SJCRH30 (cell line): ENCODE measurements around the gene CIAPIN1. TPM values are rescaled to one million over a fixed set of nuclear protein-coding genes. Genes with fewer than 3 reads are reported as not detected.
A peak's percentile ranks its signal among the peaks of the same experiment; 100 is the strongest.
"Not testable (repeated sequence)": the region's sequence is repeated elsewhere in the genome, so short reads cannot be mapped to it uniquely, and the experiment has no call there.

ENCODE experiments used
- DNase-seq, 2 experiments: peaks; one replicate each; pipeline ENCODE4 v3.0.0-alpha.2; 2015 to 2020
- H3K27ac ChIP-seq: fragments of 250-450 bp; sonication (Bioruptor Pico); 2 replicates; pipeline ENCODE4 v1.5.1; 2020; ENCODE audit warnings: mild to moderate bottlenecking, moderate library complexity
- H3K27me3 ChIP-seq: fragments of 250-450 bp; sonication (Bioruptor Pico); 2 replicates; pipeline ENCODE4 v1.5.1; 2020; ENCODE audit warnings: mild to moderate bottlenecking, moderate library complexity
- H3K36me3 ChIP-seq: fragments of 250-450 bp; sonication (Bioruptor Pico); 2 replicates; pipeline ENCODE4 v1.5.1; 2020; ENCODE audit warnings: mild to moderate bottlenecking, moderate library complexity
- H3K4me1 ChIP-seq: fragments of 250-450 bp; sonication (Bioruptor Pico); 2 replicates; pipeline ENCODE4 v1.5.1; 2020; ENCODE audit warnings: mild to moderate bottlenecking, moderate library complexity
- H3K4me3 ChIP-seq: fragments of 250-450 bp; sonication (Bioruptor Pico); 2 replicates; pipeline ENCODE4 v1.5.1; 2020; ENCODE audit warnings: mild to moderate bottlenecking, moderate library complexity
- H3K9me3 ChIP-seq: fragments of 250-450 bp; sonication (Bioruptor Pico); replicated peaks from 2 replicates; pipeline ENCODE4 v1.5.1; 2020; ENCODE audit warnings: mild to moderate bottlenecking, moderate library complexity
- total RNA-seq: library from RNA; depleted of rRNA; stranded (reverse); fragments of >200 nt; shearing (Covaris generic); gene quantifications from 2 replicates; pipeline ENCODE4 v1.2.3, GENCODE V29; 2014

CIAPIN1 gene
- total RNA-seq, 1 experiment from 2014 or later: 84.8 TPM

- Histone ChIP-seq H3K9me3 (no peaks in the 10 kb centered on the region), H3K4me1 (peaks cover 22% of the 10 kb centered on the region), H3K36me3 (no peaks in the 10 kb centered on the region), H3K4me3 (no peak overlapping the region), H3K27ac (no peak overlapping the region), H3K27me3 (no peaks in the 10 kb centered on the region)
- DNase-seq: peak; percentile 84 to 92
These were observed 35.7 kb downstream of the CIAPIN1 start for GRCh38 chr16:57411362-57411976.

GRCh38 chr16:57409870-57410587 is 37.2 kb downstream of the CIAPIN1 start:
- Histone ChIP-seq H3K36me3 (no peaks in the 10 kb centered on the region), H3K4me3 (no peak overlapping the region), H3K27ac (no peak overlapping the region), H3K27me3 (no peaks in the 10 kb centered on the region), H3K9me3 (no peaks in the 10 kb centered on the region), H3K4me1 (peaks cover 22% of the 10 kb centered on the region)
- peak; percentile 74 to 88 for DNase-seq

GRCh38 chr16:57409065-57409464 is 38.1 kb downstream of the CIAPIN1 start:
- Histone ChIP-seq H3K36me3 (no peaks in the 10 kb centered on the region), H3K27ac (no peak overlapping the region), H3K4me3 (no peak overlapping the region), H3K9me3 (no peaks in the 10 kb centered on the region), H3K4me1 (peaks cover 22% of the 10 kb centered on the region), H3K27me3 (no peaks in the 10 kb centered on the region)
- no peak for DNase-seq

DNA sequence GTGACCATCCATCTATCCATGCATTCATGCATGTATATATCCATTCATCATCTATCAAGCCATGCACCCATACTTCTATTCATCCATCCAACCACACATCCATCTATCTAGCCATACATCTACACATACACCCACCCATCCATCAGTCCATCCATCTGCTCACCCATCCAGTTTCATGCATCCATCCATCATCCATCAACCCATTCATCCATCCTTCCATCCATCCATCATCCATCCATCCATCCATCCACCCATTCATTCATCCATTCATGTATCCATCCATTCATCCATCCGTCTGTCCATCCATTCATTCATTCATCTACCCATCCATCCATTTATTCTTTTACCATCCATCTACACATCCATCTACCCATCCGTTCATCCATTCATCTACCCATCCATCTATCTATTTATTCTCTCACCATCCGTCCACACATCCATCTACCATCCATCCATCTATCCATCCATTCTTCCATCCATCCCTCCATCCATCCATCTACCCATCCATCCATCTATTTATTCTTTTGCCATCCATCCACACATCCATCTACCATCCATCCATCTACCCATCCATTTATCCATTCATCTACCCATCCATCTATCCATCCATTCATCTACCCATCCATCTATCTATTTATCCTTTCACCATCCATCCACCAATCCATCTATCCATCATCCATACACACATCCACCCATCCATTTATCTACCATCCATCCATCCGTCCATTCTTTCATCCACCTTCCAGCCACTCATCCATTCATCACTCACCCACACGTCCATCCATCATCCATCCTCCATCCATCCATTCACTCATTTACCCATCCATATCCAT is 39.4 kb downstream of the CIAPIN1 start:
- no peak overlapping the region for H3K4me3 ChIP-seq
- no peak overlapping the region for H3K27ac ChIP-seq
- H3K27me3 ChIP-seq: no peaks in the 10 kb centered on the region; the same call in 1 of the 2 replicates
- no peaks in the 10 kb centered on the region for H3K36me3 ChIP-seq
- no peak for DNase-seq
- peaks cover 22% of the 10 kb centered on the region for H3K4me1 ChIP-seq
- H3K9me3 ChIP-seq: no peaks in the 10 kb centered on the region

GRCh38 chr16:57406881-57407280 is 40.3 kb downstream of the CIAPIN1 start:
- no peak for DNase-seq
- Histone ChIP-seq H3K27me3 (peaks cover 5% of the 10 kb centered on the region; the same call in 1 of the 2 replicates), H3K9me3 (no peaks in the 10 kb centered on the region)

DNA sequence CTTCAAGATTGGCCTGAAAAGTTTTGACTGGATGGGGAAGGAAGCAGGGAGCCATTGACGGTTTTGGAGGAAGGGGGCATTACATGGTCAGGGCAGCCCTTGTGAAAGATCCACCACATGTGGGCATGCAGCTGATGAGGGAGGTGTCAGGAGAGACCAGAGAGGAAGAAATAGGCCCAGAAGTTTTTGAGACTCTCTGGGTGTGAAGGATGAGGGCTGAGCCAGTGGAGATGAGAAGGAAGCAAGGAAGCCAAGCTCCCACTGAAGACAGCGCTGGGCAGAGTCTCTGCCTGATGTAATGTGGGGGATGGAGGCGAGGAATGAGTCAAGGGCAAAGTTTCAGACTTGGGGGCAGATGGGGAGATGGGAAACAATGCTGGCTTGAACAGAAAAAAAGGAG is 42.1 kb downstream of the CIAPIN1 start:
- Histone ChIP-seq H3K27ac (no peak overlapping the region), H3K27me3 (peaks cover 5% of the 10 kb centered on the region; the same call in 1 of the 2 replicates), H3K9me3 (no peaks in the 10 kb centered on the region), H3K4me1 (peaks cover 5% of the 10 kb centered on the region), H3K4me3 (no peak overlapping the region), H3K36me3 (no peaks in the 10 kb centered on the region)
- DNase-seq: no peak

More at GRCh38 chr16:57406881-57407280, 40.3 kb downstream of the CIAPIN1 start:
- Histone ChIP-seq H3K4me3 (no peak overlapping the region), H3K36me3 (no peaks in the 10 kb centered on the region), H3K27ac (no peak overlapping the region), H3K4me1 (peaks cover 21% of the 10 kb centered on the region)

DNA sequence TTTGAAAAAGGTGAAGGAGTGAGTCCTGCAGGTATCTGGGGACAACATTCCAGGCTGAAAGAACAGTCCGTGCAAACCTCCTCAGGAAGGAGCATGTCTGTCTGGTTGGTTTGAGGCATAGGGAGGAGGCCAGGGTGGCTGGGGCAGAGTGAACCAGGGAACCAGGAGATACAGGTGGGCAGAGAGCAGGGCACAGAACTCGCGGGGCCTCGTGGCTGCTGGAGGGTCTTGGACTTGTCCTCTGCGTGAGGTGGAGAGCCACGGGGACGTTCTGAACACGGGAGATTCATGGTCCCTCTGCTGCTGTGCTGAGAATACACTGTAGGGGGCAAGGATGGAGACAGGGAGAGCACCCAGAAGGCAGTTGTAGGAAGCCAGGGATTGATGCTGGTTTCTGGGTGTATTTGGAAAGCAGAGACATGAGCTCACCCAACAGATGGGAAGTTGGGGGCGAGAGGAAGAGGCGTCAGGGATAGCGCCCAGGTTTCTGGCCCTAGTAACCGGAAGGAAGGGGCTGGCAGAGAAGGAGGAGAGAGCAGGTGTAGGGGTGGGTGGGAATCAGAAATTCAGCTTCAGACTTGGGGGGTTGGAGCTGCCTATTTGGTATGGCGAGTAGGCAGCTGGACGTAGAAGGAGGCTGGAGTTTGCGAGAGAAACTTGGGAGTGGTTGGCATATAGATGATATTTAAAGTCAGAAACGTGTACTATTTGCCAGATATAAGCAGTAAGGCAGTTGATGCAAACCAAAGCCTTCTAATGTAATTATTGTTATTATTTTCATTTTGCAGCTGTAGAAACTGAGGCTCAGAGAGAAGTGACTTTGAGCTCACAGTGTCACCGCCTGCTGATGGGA is 43.0 kb downstream of the CIAPIN1 start, which contains the start of gene CCL17:
Gene CCL17, plus strand, starts transcription at position 803 of the 853 bp plus-strand sequence. CDS start 9,166 bp downstream, outside the sequence.
- Histone ChIP-seq H3K4me1 (no peaks in the 10 kb centered on the region), H3K36me3 (no peaks in the 10 kb centered on the region), H3K9me3 (no peaks in the 10 kb centered on the region), H3K27me3 (peaks cover 5% of the 10 kb centered on the region; the same call in 1 of the 2 replicates), H3K27ac (no peak within 1 kb of the TSS), H3K4me3 (no peak within 1 kb of the TSS)
- DNase-seq: no peak

GRCh38 chr16:57401943-57402640 is 45.1 kb downstream of the CIAPIN1 start:
- Histone ChIP-seq H3K4me3 (no peak overlapping the region), H3K27me3 (peaks cover 5% of the 10 kb centered on the region; the same call in 1 of the 2 replicates), H3K36me3 (no peaks in the 10 kb centered on the region), H3K27ac (no peak overlapping the region), H3K4me1 (no peaks in the 10 kb centered on the region), H3K9me3 (no peaks in the 10 kb centered on the region)
- no peak for DNase-seq

DNA sequence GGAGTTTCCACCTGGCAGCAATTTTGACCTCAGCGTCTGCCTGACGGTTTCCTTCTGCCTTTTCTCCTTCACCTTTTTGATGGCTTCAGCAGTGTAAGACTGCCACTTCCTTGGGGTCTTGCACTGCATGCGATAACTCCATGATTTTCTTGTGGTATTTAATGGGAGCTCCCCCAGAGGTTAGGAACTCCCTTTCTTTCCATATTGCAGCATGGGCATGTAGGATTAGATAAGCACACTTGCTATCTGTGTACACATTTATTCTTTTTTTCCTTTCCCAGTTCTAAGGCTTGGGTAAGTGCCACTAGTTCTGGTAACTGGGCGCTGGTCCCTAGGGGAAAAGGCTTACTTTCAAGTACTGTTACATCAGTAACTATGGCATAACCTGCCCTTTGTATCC is 49.7 kb downstream of the CIAPIN1 start:
- not testable (repeated sequence) for DNase-seq, H3K4me1 ChIP-seq, H3K36me3 ChIP-seq, H3K9me3 ChIP-seq, H3K27me3 ChIP-seq, H3K27ac ChIP-seq, H3K4me3 ChIP-seq

- H3K9me3 ChIP-seq: no peaks in the 10 kb centered on the region
- no peaks in the 10 kb centered on the region for H3K4me1 ChIP-seq
- H3K4me3 ChIP-seq: no peak overlapping the region
- DNase-seq: no peak
- no peak overlapping the region for H3K27ac ChIP-seq
- H3K27me3 ChIP-seq: no peaks in the 10 kb centered on the region; the same call in 1 of the 2 replicates
- no peaks in the 10 kb centered on the region for H3K36me3 ChIP-seq
These were observed 50.4 kb downstream of the CIAPIN1 start for GRCh38 chr16:57396786-57397185.

GRCh38 chr16:57395026-57395425 is 52.2 kb downstream of the CIAPIN1 start:
- Histone ChIP-seq H3K4me3 (no peak overlapping the region), H3K4me1 (no peaks in the 10 kb centered on the region), H3K27me3 (no peaks in the 10 kb centered on the region; the same call in 1 of the 2 replicates), H3K27ac (no peak overlapping the region), H3K9me3 (no peaks in the 10 kb centered on the region), H3K36me3 (no peaks in the 10 kb centered on the region)
- DNase-seq: no peak

DNA sequence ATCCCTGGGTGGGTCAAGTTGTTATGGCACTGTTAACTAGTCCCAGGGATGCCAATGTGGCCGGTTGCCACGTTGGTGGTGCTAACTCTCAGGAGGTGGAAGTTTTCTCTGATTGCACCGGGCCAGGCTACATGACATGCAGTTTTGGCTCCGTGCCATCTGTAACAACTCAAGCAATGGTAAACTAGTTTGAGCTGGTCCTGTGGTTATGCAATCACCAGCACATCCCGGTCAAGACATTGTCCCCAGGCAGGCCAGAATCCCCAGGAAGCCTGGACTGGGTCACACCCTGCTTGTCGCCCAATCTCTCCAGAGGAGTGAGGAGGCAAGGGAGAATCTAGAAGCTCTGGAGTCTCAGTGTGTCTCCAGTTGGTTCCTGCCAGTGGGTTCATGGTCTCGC is 52.7 kb downstream of the CIAPIN1 start:
- Histone ChIP-seq H3K9me3 (no peaks in the 10 kb centered on the region), H3K4me3 (no peak overlapping the region), H3K27ac (no peak overlapping the region), H3K36me3 (no peaks in the 10 kb centered on the region), H3K4me1 (no peaks in the 10 kb centered on the region), H3K27me3 (no peaks in the 10 kb centered on the region)
- no peak for DNase-seq

- Histone ChIP-seq H3K27me3 (no peaks in the 10 kb centered on the region), H3K4me1 (peaks cover 3% of the 10 kb centered on the region; the same call in 1 of the 2 replicates), H3K9me3 (no peaks in the 10 kb centered on the region), H3K36me3 (no peaks in the 10 kb centered on the region), H3K27ac (no peak overlapping the region), H3K4me3 (no peak overlapping the region)
- no peak for DNase-seq
These were observed 54.5 kb downstream of the CIAPIN1 start for GRCh38 chr16:57392694-57393093.
